Common myeloid progenitor, CD34-positive (primary cell): ENCODE results near the gene REXO1.
A peak's percentile ranks its signal among the peaks of the same experiment; 100 is the strongest.

Experiments
- CTCF ChIA-PET: fragments of 350-600 bp; sonication (Branson Sonifier 250); formaldehyde crosslinking; loops from one replicate; lab custom pipeline; 2021; ENCODE audit warnings: antibody characterized with exemption; lab: Charles Lee
- POLR2A ChIA-PET: fragments of 350-600 bp; sonication (Branson Sonifier 250); formaldehyde crosslinking; loops from one replicate; lab custom pipeline; 2021; ENCODE audit warnings: antibody characterized with exemption; lab: Charles Lee
- DNase-seq, 3 donors: peaks; one replicate each; pipeline versions ENCODE4 v3.0.0 to v3.0.0-alpha.2; 2013
- H3K27ac ChIP-seq, 2 experiments: 1 replicate in 1 of 2; 2 replicates in 1 of 2; pipeline ENCODE4 v1.7.0; 2013; ENCODE audit warnings: inconsistent platforms in 2 of 2, low read length in 2 of 2, mild to moderate bottlenecking in 2 of 2, low read depth in 1 of 2, moderate library complexity in 1 of 2; ENCODE audit not compliant: severe bottlenecking in 2 of 2, insufficient read depth in 1 of 2, poor library complexity in 1 of 2
- H3K27me3 ChIP-seq, 5 experiments: replicated peaks in 2 of 5; 1 replicate in 3 of 5; 2 replicates in 2 of 5; pipeline versions ENCODE4 v1.6.1 to v1.7.0; 2013; ENCODE audit warnings: low read length in 4 of 5, mild to moderate bottlenecking in 2 of 5, moderate library complexity in 2 of 5, inconsistent platforms in 1 of 5; ENCODE audit not compliant: insufficient read depth in 5 of 5, control insufficient read depth in 4 of 5
- H3K36me3 ChIP-seq, 4 experiments: 1 replicate in 2 of 4; 2 replicates in 2 of 4; pipeline versions ENCODE4 v1.6.1 to v1.7.0; 2013; ENCODE audit warnings: low read length in 3 of 4, control low read depth in 1 of 4, mild to moderate bottlenecking in 1 of 4; ENCODE audit not compliant: control insufficient read depth in 4 of 4, insufficient read depth in 4 of 4
- H3K4me1 ChIP-seq, 4 experiments: 1 replicate in 3 of 4; 2 replicates in 1 of 4; pipeline versions ENCODE4 v1.6.1 to v1.7.1; 2013; ENCODE audit warnings: low read length in 3 of 4, mild to moderate bottlenecking in 3 of 4, control low read depth in 1 of 4, inconsistent platforms in 1 of 4, moderate library complexity in 1 of 4; ENCODE audit not compliant: control insufficient read depth in 4 of 4, insufficient read depth in 4 of 4; ENCODE audit errors: control extremely low read depth in 1 of 4
- H3K4me3 ChIP-seq, 7 experiments: 1 replicate in 4 of 7; 2 replicates in 3 of 7; pipeline versions ENCODE4 v1.5.1 to v1.7.0; 2013; ENCODE audit warnings: mild to moderate bottlenecking in 7 of 7, low read length in 6 of 7, moderate library complexity in 6 of 7, inconsistent platforms in 2 of 7, low read depth in 2 of 7, control low read depth in 1 of 7; ENCODE audit not compliant: insufficient read depth in 4 of 7, control insufficient read depth in 1 of 7; ENCODE audit errors: extremely low read depth in 1 of 7
- H3K9me3 ChIP-seq, 5 experiments: 1 replicate in 4 of 5; 2 replicates in 1 of 5; pipeline versions ENCODE4 v1.6.1 to v1.7.1; 2013; ENCODE audit warnings: low read length in 4 of 5, mild to moderate bottlenecking in 2 of 5, inconsistent platforms in 1 of 5, low read depth in 1 of 5, moderate library complexity in 1 of 5; ENCODE audit not compliant: control insufficient read depth in 4 of 5, insufficient read depth in 2 of 5; ENCODE audit errors: control extremely low read depth in 1 of 5
- WGBS: methylation state at CpG from one replicate; pipeline ENCODE4 v1.1.5; 2013; ENCODE audit not compliant: insufficient coverage; 5-methylcytosine and 5-hydroxymethylcytosine counted together

REXO1 gene

DNA sequence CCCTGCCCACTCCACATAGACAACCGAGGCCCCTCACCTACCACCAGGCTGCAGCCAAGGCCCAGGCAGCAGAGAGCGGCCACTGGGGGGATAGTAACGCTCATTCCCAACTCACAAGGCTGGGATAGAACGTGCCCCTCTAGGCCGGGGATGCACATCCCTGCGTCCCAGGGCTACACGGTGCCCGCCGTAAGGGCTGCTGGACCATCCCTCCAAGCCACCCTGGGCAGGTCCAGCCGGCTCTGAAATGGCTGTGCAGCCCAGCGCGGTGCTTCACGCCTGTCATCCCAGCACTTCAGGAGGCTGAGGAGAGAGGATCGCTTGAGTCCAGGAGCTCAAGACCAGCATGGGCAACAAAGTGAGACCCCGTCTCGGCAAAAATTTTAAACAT is 3.2 kb downstream of the REXO1 start:
- ChIA-PET CTCF (interaction anchor here (0.8 to 3.3 kb wide), 3 partner anchors 8 to 20 kb away, joined by 3 to 21 read pairs (median 12); no protein-coding TSS in a partner anchor), POLR2A (no interaction called here)
- peaks cover 0 to 36% (median 10%) of the 10 kb centered on the region in 4 experiments for H3K36me3 ChIP-seq
- no peaks in the 10 kb centered on the region for H3K9me3 ChIP-seq
- H3K4me1 ChIP-seq: peaks cover 5 to 64% (median 45%) of the 10 kb centered on the region in 4 experiments
- no peak overlapping the region for H3K27ac ChIP-seq
- WGBS: 96% methylated on average over 16 of the region's 16 CpGs
- H3K4me3 ChIP-seq: no peak overlapping the region
- no peak for DNase-seq
- no peaks in the 10 kb centered on the region for H3K27me3 ChIP-seq

GRCh38 chr19:1844513-1845124 is 3.7 kb downstream of the REXO1 start:
- Histone ChIP-seq H3K36me3 (peaks cover 0 to 38% (median 10%) of the 10 kb centered on the region in 4 experiments), H3K27ac (no peak overlapping the region), H3K27me3 (no peaks in the 10 kb centered on the region), H3K9me3 (no peaks in the 10 kb centered on the region), H3K4me3 (no peak overlapping the region), H3K4me1 (peaks cover 5 to 64% (median 45%) of the 10 kb centered on the region in 4 experiments)
- ChIA-PET POLR2A (no interaction called here), CTCF (interaction anchor here (0.8 to 3.3 kb wide), 2 partner anchors 8 to 19 kb away, joined by 3 to 21 read pairs; no protein-coding TSS in a partner anchor)
- DNase-seq: no peak
- 94% methylated on average over 19 of the region's 19 CpGs for WGBS

- WGBS: 84% methylated on average over 19 of the region's 25 CpGs
- H3K9me3 ChIP-seq: no peaks in the 10 kb centered on the region
- POLR2A ChIA-PET: no interaction called here
- DNase-seq: no peak
- peaks cover 0 to 44% (median 12%) of the 10 kb centered on the region in 4 experiments for H3K36me3 ChIP-seq
- H3K27me3 ChIP-seq: no peaks in the 10 kb centered on the region
- CTCF ChIA-PET: interaction anchor here (7.7 kb wide), 1 partner anchor 17 kb away, joined by 80 read pairs; no protein-coding TSS in a partner anchor
- H3K4me3 ChIP-seq: no peak overlapping the region
- H3K27ac ChIP-seq: no peak overlapping the region
- H3K4me1 ChIP-seq: peaks cover 5 to 57% (median 42%) of the 10 kb centered on the region in 4 experiments
Measured at GRCh38 chr19:1843646-1844394, 4.5 kb downstream of the REXO1 start.

- no peak for DNase-seq
- Histone ChIP-seq H3K36me3 (peaks cover 0 to 49% (median 13%) of the 10 kb centered on the region in 4 experiments), H3K4me3 (no peak overlapping the region), H3K27me3 (no peaks in the 10 kb centered on the region), H3K9me3 (no peaks in the 10 kb centered on the region), H3K4me1 (peaks cover 5 to 56% (median 42%) of the 10 kb centered on the region in 4 experiments), H3K27ac (no peak overlapping the region)
- POLR2A ChIA-PET: no interaction called here
- WGBS: 94% methylated on average over 20 of the region's 22 CpGs
- CTCF ChIA-PET: interaction anchor here (7.7 kb wide), 1 partner anchor 16 kb away, joined by 80 read pairs; no protein-coding TSS in a partner anchor
Measured at GRCh38 chr19:1843116-1843515, 5.2 kb downstream of the REXO1 start.

DNA sequence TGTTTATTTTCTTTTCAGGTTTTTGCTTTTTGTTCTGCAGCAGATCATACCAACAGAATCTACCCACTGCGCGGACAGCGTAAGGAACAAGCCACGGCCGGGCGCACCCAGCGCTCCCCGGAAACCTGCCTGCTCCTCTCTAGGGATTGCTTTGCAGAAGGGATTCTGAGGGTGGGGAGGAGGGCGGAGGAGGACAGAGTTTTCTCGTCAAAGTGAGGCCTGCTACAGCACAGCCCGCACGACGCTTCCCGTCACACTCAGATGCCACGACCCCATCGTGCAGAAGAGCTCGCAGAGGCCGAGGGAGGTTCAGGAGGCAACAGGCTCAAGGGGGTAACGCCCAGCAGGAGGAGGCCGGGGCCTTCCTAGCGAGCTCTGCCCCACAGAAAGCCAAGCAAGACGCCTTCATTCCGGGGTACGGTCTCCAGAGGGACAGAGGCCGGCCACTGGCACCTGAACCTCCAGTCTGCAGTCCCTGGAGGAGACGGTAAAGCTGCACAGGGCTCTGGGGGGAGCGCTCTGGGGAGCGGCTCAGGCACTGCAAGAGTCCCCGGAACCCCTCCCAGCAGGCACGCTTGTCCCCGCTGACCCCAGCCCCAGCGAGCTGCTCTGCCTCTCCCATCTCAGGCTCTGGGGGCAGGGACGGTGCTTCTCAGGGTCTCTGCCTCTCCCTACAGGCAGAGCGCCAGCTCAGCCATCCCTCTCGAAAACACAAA is 6.9 kb downstream of the REXO1 start:
- Histone ChIP-seq H3K9me3 (no peaks in the 10 kb centered on the region), H3K4me1 (peaks cover 0 to 45% (median 32%) of the 10 kb centered on the region in 4 experiments), H3K27ac (peak overlapping the region in 1 of 2 experiments; percentile 34), H3K36me3 (peaks cover 0 to 46% (median 13%) of the 10 kb centered on the region in 4 experiments), H3K27me3 (no peaks in the 10 kb centered on the region), H3K4me3 (no peak overlapping the region)
- ChIA-PET CTCF (interaction anchor here (0.8 to 7.7 kb wide), 4 partner anchors 8 to 23 kb away, joined by 3 to 80 read pairs (median 28); no protein-coding TSS in a partner anchor), POLR2A (no interaction called here)
- DNase-seq: no peak
- 90% methylated on average over 35 of the region's 35 CpGs for WGBS

- ChIA-PET CTCF (interaction anchor here (5.5 to 7.7 kb wide), 2 partner anchors 11 to 14 kb away, joined by 50 to 80 read pairs; no protein-coding TSS in a partner anchor), POLR2A (no interaction called here)
- no peak overlapping the region for H3K4me3 ChIP-seq
- peaks cover 0 to 38% (median 26%) of the 10 kb centered on the region in 4 experiments for H3K4me1 ChIP-seq
- no peak for DNase-seq
- WGBS: 80% methylated on average over 21 of the region's 22 CpGs
- no peaks in the 10 kb centered on the region for H3K9me3 ChIP-seq
- H3K36me3 ChIP-seq: peaks cover 0 to 44% (median 11%) of the 10 kb centered on the region in 4 experiments
- no peaks in the 10 kb centered on the region for H3K27me3 ChIP-seq
- peak overlapping the region in 1 of 2 experiments; percentile 38 for H3K27ac ChIP-seq
Measured at GRCh38 chr19:1840541-1841115, 7.7 kb downstream of the REXO1 start.
